ENCODE data around the gene RBM6. TPM values are rescaled to one million over a fixed set of nuclear protein-coding genes. Genes with fewer than 3 reads are reported as not detected.
"Not testable (repeated sequence)": the region's sequence is repeated elsewhere in the genome, so short reads cannot be mapped to it uniquely, and the experiment has no call there.

RBM6 gene
- total and polyA plus RNA-seq, 4 donors: 47.0 to 271 (median 128) TPM

DNA sequence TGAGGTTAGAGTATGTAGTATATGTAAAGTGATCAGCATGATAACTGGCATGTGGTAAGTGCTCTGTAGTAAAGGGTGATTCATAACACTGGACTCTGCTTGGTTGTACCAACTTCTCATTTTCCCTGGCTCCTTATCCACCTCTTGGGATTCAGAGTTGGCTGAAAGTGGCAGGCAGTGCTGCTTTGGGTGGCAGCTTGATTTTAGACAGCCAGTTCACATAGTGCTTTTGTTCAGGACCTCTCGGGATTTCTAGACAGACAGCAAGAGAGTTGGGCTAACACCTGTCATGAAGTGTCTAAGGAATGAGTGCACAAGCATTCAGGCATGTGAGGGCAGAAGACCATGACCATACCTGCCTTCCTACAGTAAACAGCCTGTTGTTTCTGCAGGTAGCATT is 69.0 kb downstream of the RBM6 start:
- no peak overlapping the region for H3K4me3 ChIP-seq (ENCODE audit: low read length in 2 of 2)
- H3K4me1 ChIP-seq (ENCODE audit: control insufficient read depth in 1 of 2, insufficient read depth in 2 of 2, low read length in 2 of 2): no peaks in the 10 kb centered on the region
- intact Hi-C loops (cut with DNase I): no loop called here
- no peaks in the 10 kb centered on the region for H3K27me3 ChIP-seq (ENCODE audit: control insufficient read depth in 1 of 2, insufficient read depth in 2 of 2, low read length in 1 of 2)
- ATAC-seq (ENCODE audit: low FRiP score): no peak
- H3K9me3 ChIP-seq (ENCODE audit: control insufficient read depth, low read length): no peaks in the 10 kb centered on the region
- peaks cover 0 to 4% of the 10 kb centered on the region in 2 donors for H3K36me3 ChIP-seq (ENCODE audit: control insufficient read depth in 1 of 2, insufficient read depth in 2 of 2, low read length in 1 of 2)
- DNase-seq: no peak
- 0 to 8% methylated on average over 1 of the region's 1 CpG for WGBS, 2 donors
- no peak overlapping the region for H3K27ac ChIP-seq (ENCODE audit: low read depth in 1 of 2, low read length in 2 of 2)

DNA sequence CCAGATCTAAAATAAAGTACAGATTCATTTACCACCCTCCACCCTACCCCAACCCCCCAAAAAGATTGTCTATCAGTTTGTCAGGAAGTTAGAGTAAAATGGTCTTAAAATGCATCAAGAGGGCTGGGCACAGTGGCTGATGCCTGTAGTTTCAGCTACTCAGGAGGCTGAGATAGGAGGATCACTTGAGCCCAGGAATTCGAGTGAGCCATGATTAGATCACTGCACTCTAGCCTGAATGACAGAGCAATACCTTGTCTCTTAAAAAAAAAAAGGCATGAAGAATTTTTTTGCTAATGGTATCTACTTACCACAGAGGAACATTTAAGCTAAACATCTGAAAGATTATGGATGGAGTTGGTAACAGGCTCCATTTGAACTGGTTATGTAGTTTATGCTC is 71.0 kb downstream of the RBM6 start:
- Histone ChIP-seq H3K27me3 (ENCODE audit: control insufficient read depth in 1 of 2, insufficient read depth in 2 of 2, low read length in 1 of 2) (no peaks in the 10 kb centered on the region), H3K27ac (ENCODE audit: low read depth in 1 of 2, low read length in 2 of 2) (no peak overlapping the region), H3K4me3 (ENCODE audit: low read length in 2 of 2) (no peak overlapping the region), H3K4me1 (ENCODE audit: control insufficient read depth in 1 of 2, insufficient read depth in 2 of 2, low read length in 2 of 2) (no peaks in the 10 kb centered on the region), H3K9me3 (ENCODE audit: control insufficient read depth, low read length) (no peaks in the 10 kb centered on the region), H3K36me3 (ENCODE audit: control insufficient read depth in 1 of 2, insufficient read depth in 2 of 2, low read length in 1 of 2) (peaks cover 0 to 2% of the 10 kb centered on the region in 2 donors)
- intact Hi-C loops (cut with DNase I): no loop called here
- DNase-seq: no peak
- 85 to 86% methylated on average over 1 of the region's 1 CpG for WGBS, 2 donors
- no peak for ATAC-seq (ENCODE audit: low FRiP score)

DNA sequence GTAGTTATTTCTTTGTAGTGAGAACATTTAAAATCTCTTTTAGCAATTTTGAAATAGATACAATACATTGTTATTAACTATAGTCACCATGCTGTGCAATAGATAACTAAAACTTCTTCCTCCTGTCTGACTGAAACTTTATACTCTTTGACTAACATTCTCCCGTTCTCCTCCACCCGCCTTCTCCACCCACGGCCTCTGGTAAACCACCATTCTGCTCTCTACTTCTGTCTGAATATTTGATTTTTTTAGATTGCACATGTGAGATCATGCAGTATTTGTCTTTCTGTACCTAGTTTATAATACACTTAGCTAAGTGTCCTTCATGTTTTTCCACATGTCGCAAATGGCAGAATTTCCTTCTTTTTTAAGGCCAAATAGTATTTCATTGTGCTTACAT is 76.0 kb downstream of the RBM6 start:
- 83 to 94% methylated on average over 4 of the region's 4 CpGs for WGBS, 2 donors

DNA sequence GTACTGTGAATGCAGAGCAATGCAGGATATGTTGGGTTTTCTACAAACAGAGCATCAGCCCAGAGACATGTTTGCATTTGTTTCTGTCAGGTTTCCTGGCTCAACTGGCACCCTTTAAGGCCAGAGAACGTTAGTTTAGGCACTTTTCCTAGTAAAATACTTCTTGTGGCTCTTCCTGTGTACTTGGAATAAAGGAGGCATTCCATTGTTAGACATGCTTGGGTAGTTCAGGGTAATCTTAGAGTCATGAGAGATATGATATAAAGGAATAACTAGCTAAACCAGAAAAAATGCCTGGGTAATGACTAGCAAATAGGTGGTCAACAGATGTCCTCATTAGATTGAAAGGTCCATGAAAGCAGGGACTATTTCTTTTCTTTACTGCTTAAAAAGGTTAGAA is 88.4 kb downstream of the RBM6 start:
- Histone ChIP-seq H3K36me3 (ENCODE audit: control insufficient read depth in 1 of 2, insufficient read depth in 2 of 2, low read length in 1 of 2) (no peaks in the 10 kb centered on the region), H3K27me3 (ENCODE audit: control insufficient read depth in 1 of 2, insufficient read depth in 2 of 2, low read length in 1 of 2) (no peaks in the 10 kb centered on the region), H3K4me1 (ENCODE audit: control insufficient read depth in 1 of 2, insufficient read depth in 2 of 2, low read length in 2 of 2) (peaks cover 2 to 11% of the 10 kb centered on the region in 2 donors), H3K27ac (ENCODE audit: low read depth in 1 of 2, low read length in 2 of 2) (peak overlapping the region in 1 of 2 donors; percentile 6), H3K9me3 (ENCODE audit: control insufficient read depth, low read length) (no peaks in the 10 kb centered on the region), H3K4me3 (ENCODE audit: low read length in 2 of 2) (no peak overlapping the region)
- intact Hi-C loops (cut with DNase I): no loop called here
- DNase-seq: no peak
- ATAC-seq (ENCODE audit: low FRiP score): no peak
- 0 to 4% methylated on average over 1 of the region's 1 CpG for WGBS, 2 donors

More for the DNA sequence above, 76.0 kb downstream of the RBM6 start:
- no peak for ATAC-seq (ENCODE audit: low FRiP score)
- Histone ChIP-seq H3K27me3 (ENCODE audit: control insufficient read depth in 1 of 2, insufficient read depth in 2 of 2, low read length in 1 of 2) (no peaks in the 10 kb centered on the region), H3K9me3 (ENCODE audit: control insufficient read depth, low read length) (no peaks in the 10 kb centered on the region), H3K36me3 (ENCODE audit: control insufficient read depth in 1 of 2, insufficient read depth in 2 of 2, low read length in 1 of 2) (no peaks in the 10 kb centered on the region), H3K4me1 (ENCODE audit: control insufficient read depth in 1 of 2, insufficient read depth in 2 of 2, low read length in 2 of 2) (no peaks in the 10 kb centered on the region), H3K27ac (ENCODE audit: low read depth in 1 of 2, low read length in 2 of 2) (no peak overlapping the region), H3K4me3 (ENCODE audit: low read length in 2 of 2) (no peak overlapping the region)
- intact Hi-C loops (cut with DNase I): no loop called here
- DNase-seq: no peak

DNA sequence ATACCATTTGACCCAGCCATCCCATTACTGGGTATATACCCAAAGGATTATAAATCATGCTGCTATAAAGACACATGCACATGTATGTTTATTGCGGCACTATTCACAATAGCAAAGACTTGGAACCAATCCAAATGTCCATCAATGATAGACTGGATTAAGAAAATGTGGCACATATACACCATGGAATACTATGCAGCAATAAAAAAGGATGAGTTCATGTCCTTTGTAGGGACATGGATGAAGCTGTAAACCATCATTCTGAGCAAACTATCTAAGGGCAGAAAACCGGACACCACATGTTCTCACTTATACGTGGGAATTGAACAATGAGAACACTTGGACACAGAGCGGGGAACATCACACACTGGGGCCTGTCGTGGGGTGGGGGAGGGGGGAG is 91.3 kb downstream of the RBM6 start:
- intact Hi-C loops (cut with DNase I); H3K27ac ChIP-seq (ENCODE audit: low read depth in 1 of 2, low read length in 2 of 2); H3K4me3 ChIP-seq (ENCODE audit: low read length in 2 of 2); H3K27me3 ChIP-seq (ENCODE audit: control insufficient read depth in 1 of 2, insufficient read depth in 2 of 2, low read length in 1 of 2); H3K9me3 ChIP-seq (ENCODE audit: control insufficient read depth, low read length); DNase-seq; ATAC-seq (ENCODE audit: low FRiP score); H3K36me3 ChIP-seq (ENCODE audit: control insufficient read depth in 1 of 2, insufficient read depth in 2 of 2, low read length in 1 of 2): not testable (repeated sequence)
- WGBS, 2 donors: 98% methylated on average over 4 of the region's 5 CpGs
- peaks cover 2 to 11% of the 10 kb centered on the region in 2 donors for H3K4me1 ChIP-seq (ENCODE audit: control insufficient read depth in 1 of 2, insufficient read depth in 2 of 2, low read length in 2 of 2)

DNA sequence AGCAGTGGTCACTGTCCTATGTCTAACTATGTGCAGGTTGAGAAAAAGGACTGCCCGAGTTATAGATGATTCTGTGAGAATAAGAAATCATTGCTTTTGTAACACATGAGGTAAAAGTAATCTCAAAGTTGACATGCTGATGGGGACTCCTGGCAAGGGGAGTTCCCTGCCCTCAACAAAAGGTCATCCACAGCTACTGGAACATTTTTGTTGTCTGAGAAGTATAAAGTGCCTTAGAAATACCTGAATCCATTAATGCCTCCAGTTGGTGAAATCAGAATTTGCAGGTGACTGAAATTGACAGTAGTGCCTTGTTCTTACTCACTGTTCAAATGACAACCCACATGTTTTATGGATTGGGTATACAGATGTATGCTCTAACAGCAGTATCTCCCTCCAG is 105.0 kb downstream of the RBM6 start:
- WGBS, 2 donors: 89% methylated on average over 1 of the region's 1 CpG
- intact Hi-C loops (cut with DNase I): no loop called here
- Histone ChIP-seq H3K4me1 (ENCODE audit: control insufficient read depth in 1 of 2, insufficient read depth in 2 of 2, low read length in 2 of 2) (no peaks in the 10 kb centered on the region), H3K27me3 (ENCODE audit: control insufficient read depth in 1 of 2, insufficient read depth in 2 of 2, low read length in 1 of 2) (no peaks in the 10 kb centered on the region), H3K36me3 (ENCODE audit: control insufficient read depth in 1 of 2, insufficient read depth in 2 of 2, low read length in 1 of 2) (no peaks in the 10 kb centered on the region), H3K4me3 (ENCODE audit: low read length in 2 of 2) (no peak overlapping the region), H3K9me3 (ENCODE audit: control insufficient read depth, low read length) (no peaks in the 10 kb centered on the region), H3K27ac (ENCODE audit: low read depth in 1 of 2, low read length in 2 of 2) (no peak overlapping the region)
- DNase-seq (no peak), ATAC-seq (ENCODE audit: low FRiP score) (no peak)

DNA sequence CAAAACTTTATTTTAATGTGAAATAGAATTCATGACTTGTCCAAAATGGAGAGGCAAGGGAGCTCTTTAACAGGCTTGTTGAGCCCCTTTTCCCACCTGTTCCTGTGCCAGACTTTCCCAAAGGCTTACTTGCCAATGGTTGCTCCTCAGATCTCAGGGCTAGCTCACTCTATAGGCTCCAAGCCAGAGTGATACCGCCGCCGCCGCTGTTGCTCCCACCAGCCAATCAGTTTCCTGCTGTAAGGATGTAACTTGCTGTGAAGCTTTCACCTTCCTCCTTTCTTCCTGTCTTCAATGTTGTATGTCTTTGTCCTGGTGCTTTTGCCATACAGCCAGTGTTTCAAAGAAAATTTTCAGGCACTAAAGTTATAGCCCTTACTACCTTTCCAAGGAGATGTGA is 107.5 kb downstream of the RBM6 start:
- Histone ChIP-seq H3K27ac (ENCODE audit: low read depth in 1 of 2, low read length in 2 of 2) (no peak overlapping the region), H3K36me3 (ENCODE audit: control insufficient read depth in 1 of 2, insufficient read depth in 2 of 2, low read length in 1 of 2) (peaks cover 0 to 1% of the 10 kb centered on the region in 2 donors), H3K4me3 (ENCODE audit: low read length in 2 of 2) (no peak overlapping the region), H3K27me3 (ENCODE audit: control insufficient read depth in 1 of 2, insufficient read depth in 2 of 2, low read length in 1 of 2) (no peaks in the 10 kb centered on the region), H3K4me1 (ENCODE audit: control insufficient read depth in 1 of 2, insufficient read depth in 2 of 2, low read length in 2 of 2) (no peaks in the 10 kb centered on the region), H3K9me3 (ENCODE audit: control insufficient read depth, low read length) (no peaks in the 10 kb centered on the region)
- DNase-seq (no peak), ATAC-seq (ENCODE audit: low FRiP score) (no peak)
- WGBS, 2 donors: 92 to 94% methylated on average over 4 of the region's 4 CpGs
- intact Hi-C loops (cut with DNase I): no loop called here

DNA sequence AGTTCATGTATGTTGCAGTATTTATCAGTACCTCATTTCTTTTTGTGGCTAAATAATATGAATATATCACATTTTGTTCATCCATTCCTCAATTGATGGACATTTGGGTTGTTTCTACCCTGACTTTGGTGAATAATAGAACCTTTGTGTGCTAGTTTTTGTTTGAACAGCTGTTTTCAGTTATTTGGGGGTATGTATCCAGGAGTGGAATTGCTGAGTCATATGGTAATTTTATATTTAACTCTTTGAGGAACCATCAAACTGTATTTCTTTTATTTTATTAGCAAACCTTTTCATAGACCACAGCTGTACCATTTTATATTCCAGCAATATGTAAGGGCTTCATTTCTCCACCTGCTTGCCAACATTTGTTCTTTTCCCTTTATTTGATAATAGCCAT is 110.4 kb downstream of the RBM6 start:
- intact Hi-C loops (cut with DNase I): no loop called here
- Histone ChIP-seq H3K36me3 (ENCODE audit: control insufficient read depth in 1 of 2, insufficient read depth in 2 of 2, low read length in 1 of 2) (peaks cover 2 to 4% of the 10 kb centered on the region in 2 donors), H3K27ac (ENCODE audit: low read depth in 1 of 2, low read length in 2 of 2) (no peak overlapping the region), H3K4me1 (ENCODE audit: control insufficient read depth in 1 of 2, insufficient read depth in 2 of 2, low read length in 2 of 2) (no peaks in the 10 kb centered on the region), H3K9me3 (ENCODE audit: control insufficient read depth, low read length) (no peaks in the 10 kb centered on the region), H3K4me3 (ENCODE audit: low read length in 2 of 2) (no peak overlapping the region), H3K27me3 (ENCODE audit: control insufficient read depth in 1 of 2, insufficient read depth in 2 of 2, low read length in 1 of 2) (no peaks in the 10 kb centered on the region)
- DNase-seq (no peak), ATAC-seq (ENCODE audit: low FRiP score) (no peak)

DNA sequence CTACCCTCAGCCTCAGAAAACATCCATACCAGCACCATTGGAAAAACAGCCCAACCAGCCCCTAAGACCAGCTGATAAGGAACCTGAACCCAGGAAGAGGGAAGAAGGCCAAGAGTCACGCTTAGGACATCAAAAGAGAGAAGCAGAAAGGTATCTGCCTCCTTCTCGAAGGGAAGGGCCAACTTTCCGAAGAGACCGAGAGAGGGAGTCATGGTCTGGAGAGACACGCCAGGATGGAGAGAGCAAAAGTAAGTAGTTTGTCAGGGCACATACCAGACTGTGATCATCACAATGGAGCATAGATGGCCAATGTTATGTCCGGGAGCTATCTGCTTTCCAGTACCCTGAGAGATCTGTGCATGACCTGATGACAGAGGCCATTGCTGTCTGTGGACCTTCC is 117.8 kb downstream of the RBM6 start:
- 95 to 96% methylated on average over 6 of the region's 6 CpGs for WGBS, 2 donors
- ATAC-seq (ENCODE audit: low FRiP score) (no peak), DNase-seq (no peak)
- intact Hi-C loops (cut with DNase I): no loop called here
- no peaks in the 10 kb centered on the region for H3K9me3 ChIP-seq (ENCODE audit: control insufficient read depth, low read length)
- no peak overlapping the region for H3K4me3 ChIP-seq (ENCODE audit: low read length in 2 of 2)
- no peaks in the 10 kb centered on the region for H3K27me3 ChIP-seq (ENCODE audit: control insufficient read depth in 1 of 2, insufficient read depth in 2 of 2, low read length in 1 of 2)
- H3K27ac ChIP-seq (ENCODE audit: low read depth in 1 of 2, low read length in 2 of 2): no peak overlapping the region
- H3K36me3 ChIP-seq (ENCODE audit: control insufficient read depth in 1 of 2, insufficient read depth in 2 of 2, low read length in 1 of 2): peaks cover 11 to 15% of the 10 kb centered on the region in 2 donors
- no peaks in the 10 kb centered on the region for H3K4me1 ChIP-seq (ENCODE audit: control insufficient read depth in 1 of 2, insufficient read depth in 2 of 2, low read length in 2 of 2)

Measured in aorta (tissue), 5 donors.